ENCODE measurements around the gene APC2.
"Not testable (repeated sequence)": the region's sequence is repeated elsewhere in the genome, so short reads cannot be mapped to it uniquely, and the experiment has no call there.

Gene APC2

DNA sequence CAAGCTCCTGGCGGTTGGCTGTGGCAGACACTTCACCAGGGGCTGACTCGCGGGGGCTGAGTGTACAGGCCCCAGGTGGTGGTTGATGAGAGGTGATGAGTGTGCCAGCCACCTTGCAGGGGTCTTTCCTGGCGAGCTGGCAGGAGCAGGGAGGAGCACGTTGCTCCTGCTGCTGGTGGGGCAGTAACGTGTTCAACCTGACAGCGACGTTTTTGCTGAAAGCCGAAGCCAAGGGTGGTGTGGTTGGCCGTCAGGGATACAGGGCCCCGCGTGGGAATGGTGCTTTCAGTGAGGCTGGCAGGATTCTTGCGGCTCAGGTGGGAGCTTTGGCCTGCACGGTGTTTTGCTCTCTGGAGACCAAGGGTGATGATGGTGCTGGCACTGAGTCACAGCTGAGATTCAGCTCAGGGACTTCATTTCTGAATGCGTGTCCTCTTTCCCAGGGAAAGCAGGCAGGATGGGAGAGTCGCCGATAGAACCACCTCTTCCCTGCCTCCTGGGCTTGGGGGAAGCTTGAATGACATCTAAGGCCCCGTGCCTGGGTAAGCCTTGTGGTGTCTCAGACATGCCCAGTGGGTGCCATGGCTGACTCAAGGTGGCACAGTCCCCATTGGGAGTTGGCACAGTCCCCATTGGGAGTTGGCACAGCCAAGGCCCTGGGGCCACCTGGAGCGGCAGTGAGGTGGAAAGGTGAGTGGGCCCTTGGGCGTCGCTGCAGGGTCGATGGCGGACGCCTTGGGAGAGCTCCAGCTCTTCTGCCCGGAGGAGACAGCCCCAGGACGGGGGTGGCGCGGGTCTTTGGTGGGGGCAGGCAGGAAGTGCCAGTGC, 33.7 kb upstream of the APC2 start:
- DNase-seq, result no peak

DNA sequence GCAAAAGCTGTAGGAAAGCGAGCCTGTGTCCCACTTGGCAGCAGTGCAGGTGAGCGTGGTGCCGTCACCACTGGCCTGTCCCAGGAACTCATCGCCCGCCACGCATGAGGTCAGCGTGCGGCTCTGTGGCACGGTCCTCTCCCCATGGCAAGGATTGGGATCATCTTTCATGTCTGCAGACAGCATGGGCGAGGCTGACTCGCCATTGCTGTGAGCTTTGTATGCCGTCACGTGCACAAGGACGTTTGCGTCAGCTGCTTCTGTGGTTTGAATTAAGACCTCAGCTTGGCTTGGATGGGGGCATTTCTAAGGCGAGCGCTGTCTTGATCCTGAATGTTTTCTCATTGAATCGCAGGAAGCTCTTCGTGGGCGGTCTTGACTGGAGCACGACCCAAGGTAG, 32.8 kb upstream of the APC2 start:
- DNase-seq, result no peak

DNA sequence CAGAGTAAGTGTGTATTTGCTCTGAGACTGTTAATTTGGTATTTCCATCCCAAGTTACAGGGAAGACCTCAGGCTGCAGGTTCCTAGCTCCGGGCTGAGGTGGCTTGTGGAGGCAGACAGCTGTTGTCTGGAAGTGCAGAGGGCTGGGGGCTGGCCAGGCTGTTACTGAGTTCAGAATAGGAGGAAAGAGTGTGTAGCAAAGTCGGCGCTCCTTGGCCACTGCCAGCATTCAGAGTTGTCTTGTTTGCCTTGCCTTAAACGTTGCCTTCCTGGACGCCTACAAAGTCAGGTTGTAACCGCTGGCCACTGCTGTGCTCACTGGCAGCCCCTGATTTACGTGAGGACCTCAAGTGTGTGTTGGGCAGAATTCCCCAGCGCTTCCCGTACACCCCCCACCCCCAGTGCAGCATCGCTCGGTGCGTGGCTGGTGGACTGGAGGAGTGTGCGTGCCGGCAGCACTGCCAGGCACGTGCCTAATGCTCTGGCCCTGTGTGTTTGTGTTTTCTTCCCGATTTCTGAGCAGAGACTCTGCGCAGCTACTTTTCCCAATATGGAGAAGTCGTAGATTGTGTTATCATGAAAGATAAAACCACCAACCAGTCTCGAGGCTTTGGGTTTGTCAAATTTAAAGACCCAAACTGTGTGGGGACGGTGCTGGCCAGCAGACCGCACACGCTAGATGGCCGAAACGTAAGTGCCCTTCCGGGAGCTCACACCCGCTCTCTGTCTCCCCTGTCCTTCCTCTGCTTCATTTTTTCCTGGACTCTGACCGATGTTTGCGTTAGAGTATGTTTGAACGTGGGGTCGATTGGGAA, 32.0 kb upstream of the APC2 start:
- no peak for DNase-seq

DNA sequence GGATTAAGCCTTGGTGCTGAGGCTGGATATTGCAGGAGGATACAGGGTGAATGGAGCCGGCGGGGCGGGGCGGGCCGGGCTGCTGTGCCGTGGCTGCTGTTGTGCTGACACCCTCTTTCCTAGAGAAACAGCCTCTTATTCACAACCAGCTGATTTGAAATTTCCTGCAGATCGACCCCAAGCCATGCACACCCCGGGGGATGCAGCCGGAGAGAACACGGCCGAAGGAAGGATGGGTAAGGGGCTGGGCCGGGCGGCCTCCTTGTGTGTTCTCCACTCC, 31.5 kb upstream of the APC2 start:
- no peak for DNase-seq

DNA sequence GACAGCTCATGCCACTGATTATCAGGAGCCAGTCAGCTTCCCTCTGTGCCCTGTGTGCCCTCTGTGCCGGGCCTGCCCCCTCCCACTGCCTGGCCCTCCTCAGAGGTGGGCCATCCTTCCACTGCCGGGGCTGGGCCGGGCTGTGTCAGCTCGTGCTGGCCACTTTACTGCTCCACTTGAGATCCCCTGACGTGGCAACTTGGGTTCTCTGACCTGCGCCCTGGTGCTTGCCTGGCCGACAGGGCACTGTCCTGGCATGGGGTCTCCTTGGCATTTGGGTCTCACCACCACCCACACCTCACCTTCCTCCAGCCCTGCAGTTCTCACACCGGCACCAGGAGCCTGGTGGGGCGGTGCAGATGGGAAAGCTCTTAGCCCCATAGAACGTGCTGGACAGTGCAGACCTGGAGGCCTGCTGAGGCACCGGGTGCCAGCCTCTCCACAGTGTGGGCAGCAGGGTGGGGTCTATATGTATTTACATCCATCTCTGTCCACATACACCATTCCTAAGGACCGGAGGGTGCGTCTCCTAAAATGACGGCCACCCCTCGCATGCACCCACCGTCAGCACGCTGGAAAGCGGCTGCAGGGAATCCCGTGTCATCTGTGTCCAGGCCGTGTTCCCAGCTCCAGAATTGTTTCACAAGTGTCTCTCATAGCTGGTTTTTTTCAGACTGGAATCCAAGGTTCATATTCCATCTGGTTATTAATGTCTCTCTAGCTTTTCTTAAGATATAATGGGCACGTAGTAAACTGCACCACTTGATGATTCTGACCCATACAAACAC, 30.8 kb upstream of the APC2 start:
- no peak for DNase-seq

DNA sequence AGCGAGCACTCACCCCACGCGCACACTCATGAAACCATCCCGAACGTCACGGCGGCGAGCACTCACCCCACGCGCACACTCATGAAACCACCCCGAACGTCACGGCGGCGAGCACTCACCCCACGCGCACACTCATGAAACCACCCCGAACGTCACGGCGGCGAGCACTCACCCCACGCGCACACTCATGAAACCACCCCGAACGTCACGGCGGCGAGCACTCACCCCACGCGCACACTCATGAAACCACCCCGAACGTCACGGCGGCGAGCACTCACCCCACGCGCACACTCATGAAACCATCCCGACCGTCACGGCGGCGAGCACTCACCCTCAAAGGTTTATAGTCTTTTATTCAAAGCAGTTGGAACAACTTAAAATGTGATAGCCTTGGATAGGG, 29.8 kb upstream of the APC2 start:
- DNase-seq, result not testable (repeated sequence)

DNA sequence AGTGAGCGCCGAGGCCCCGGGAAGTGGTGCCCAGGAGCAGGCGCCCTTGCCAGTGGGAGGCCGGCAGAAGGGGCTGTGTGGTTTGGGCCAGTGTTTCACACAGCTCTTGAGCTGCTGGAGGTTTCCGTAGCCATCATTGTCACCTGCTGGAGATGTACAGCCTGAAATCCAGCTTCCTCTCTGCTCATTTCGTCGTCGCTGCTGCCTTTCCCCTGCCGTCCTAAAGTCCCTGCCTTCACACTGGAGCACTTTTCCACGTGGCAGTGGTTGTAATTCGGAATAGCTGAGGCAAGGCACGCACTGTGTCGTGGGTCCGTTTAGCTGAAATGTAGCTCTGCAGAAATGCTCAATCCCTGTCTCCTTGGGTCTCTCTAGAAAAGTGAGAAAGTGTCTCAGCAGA, 29.3 kb upstream of the APC2 start:
- DNase-seq, result no peak

DNA sequence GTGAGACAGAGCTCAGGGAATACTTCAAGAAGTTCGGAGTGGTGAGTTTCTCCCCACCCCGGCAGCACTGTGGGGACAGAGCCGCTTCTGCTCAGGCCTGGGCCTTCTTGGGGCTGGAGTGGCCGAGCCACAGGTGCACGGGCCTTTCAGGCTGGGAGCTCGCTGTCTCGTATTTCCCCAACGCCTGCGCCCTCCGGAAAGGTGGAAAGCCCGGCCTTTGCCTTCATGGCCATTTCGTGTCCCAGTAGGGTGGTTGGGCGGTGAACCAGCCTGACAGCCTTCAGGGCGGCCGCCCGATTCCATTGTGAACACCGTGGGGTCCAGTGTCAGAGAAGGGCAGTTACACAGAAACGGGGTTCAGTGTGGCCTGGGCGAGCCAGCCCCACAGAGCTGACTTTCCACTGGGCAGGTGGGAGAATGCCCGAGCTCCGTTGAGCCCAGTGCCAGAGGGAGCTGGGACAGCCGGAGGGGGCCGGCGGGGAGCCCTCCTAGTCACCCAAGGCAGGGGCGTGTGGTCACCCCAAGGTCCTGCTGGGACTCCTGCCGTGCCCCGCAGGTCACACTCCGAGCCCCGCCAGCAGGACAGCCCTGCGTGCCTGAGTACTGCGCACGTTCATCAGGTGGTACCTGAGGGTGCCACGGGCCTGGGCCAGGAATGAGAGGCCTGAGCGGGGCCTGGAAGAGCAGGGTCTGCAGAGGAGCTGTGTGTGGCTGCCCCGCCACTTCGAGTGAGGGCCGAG, 28.5 kb upstream of the APC2 start:
- no peak for DNase-seq

DNA sequence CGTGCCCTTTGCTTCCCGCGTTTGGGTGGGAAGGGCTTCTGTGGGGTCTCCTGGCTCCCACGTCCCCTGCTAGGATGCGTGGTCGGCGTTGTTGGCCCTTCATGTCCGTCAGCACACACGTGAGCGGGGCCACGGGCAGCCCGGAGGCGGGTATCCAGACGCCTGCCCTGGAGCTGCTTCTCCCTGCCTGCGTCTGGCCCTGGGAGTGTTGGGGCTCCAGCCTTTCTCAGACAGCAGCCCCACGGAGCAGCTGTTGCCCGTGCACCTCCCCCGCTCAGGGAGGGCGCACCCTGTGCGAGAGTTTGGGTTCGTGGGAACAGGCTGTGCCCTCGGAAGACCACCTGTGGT, 28.0 kb upstream of the APC2 start:
- DNase-seq, result no peak

DNA sequence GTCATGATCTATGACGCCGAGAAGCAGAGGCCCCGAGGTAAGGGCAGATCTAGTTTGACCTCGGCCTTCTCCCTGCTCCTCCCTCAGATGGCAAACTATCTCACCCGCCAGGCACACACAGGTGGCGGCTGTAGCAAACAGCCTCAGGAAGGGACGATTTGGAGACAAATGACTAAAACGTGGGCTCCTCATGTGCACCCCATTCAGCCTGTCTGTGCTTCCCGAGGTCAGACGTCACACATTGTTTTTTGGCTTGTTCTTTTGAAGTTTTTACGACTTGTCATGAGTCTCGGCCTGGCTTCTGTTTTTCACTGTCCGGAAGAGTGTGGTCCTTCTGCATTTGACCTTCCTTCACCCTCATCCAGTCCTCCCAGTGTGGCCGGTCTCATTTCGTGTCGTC, 27.6 kb upstream of the APC2 start:
- DNase-seq, result no peak

DNA sequence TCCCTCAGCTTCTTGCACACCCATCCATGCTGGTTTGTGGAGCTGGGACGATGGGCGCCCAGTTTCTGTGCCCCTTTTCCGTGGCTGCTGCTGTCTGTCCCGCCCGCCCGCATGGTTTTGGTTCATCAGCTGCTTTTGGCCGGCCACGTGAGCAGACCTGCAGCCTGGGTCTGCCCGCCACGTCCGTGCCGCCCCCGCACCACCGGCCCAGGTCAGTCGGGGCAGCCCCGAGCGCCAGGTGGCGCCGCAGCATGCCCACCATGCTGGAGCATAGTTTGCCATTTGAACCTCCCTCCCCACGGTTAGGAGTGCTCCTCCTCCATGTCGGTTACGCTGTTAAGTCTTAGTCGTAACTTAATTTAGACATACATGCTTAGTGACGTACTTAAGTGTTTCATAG, 27.0 kb upstream of the APC2 start:
- DNase-seq, result no peak

DNA sequence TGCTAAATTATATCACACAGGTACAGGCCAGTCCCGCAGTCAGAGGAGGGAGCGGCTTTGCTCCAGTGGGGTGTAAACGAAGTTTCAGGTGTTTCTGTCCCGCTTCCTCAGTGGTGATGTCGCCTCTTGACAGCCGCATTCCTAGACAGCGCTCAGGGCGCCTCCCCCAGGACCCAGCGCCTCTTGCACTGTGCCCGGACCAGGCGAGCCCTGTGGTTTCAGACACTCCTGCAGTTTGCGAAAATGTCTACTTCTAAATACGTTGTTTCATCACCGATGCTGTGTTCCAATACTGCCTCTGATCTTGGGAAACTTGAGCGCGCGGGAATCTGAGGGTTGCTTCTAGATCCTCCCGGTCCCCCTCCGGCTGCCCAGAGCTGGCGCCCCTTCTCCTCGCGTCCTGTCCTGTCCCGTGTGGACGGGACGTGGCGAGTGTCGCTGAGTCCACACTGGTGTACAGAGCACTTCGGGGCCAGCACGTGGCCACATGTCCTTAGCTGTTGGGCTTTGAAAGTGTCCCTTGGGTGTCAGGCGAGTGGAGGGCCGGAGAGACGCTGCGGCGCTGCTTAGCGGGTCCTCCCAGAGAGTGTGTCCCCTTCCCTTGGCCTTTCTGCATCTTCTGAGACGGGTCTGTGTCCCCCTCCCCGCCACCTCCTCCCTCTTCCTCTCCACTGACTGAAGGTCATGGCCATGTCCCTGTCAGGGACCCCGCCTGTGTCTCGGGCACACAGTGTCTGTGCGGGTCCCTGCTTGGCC, 26.3 kb upstream of the APC2 start:
- no peak for DNase-seq

DNA sequence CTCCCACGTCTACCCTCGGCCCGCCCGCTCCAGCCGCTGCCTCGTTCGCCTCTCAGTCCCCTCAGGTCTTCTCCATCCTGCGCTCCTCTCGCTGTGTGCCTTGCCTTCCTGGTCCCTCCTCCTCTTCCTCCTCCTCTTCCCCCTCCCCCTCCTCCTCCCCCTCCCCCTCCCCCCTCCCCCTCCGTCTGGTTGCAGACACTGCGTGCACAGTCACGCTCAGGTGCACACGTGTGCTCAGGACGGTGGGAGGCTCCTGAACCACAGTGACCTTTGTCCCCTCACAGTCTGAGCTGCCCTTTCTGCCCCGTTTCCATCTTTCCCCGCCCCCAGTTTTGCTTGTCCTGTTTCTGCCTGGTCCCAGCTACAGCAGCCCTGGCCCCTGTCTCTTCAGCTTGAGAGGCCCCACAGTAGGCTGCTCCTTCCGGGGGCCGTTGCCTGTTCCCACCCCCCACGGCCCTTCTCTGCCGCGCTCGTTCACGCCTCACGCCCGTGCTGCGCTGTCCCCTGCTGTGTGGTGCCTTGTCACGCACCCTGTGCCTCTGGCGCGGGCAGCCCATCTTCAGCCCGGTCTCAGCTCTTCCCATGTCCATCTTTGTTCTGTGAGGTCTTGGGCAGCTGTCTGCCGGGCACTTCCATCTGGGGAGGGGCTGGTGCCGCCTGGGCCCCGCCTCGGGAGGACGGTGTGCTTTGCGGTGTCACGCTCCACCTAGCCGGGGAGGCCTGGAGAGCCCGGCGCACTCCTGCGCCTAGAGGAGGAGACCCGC, 25.5 kb upstream of the APC2 start:
- DNase-seq, result no peak

DNA sequence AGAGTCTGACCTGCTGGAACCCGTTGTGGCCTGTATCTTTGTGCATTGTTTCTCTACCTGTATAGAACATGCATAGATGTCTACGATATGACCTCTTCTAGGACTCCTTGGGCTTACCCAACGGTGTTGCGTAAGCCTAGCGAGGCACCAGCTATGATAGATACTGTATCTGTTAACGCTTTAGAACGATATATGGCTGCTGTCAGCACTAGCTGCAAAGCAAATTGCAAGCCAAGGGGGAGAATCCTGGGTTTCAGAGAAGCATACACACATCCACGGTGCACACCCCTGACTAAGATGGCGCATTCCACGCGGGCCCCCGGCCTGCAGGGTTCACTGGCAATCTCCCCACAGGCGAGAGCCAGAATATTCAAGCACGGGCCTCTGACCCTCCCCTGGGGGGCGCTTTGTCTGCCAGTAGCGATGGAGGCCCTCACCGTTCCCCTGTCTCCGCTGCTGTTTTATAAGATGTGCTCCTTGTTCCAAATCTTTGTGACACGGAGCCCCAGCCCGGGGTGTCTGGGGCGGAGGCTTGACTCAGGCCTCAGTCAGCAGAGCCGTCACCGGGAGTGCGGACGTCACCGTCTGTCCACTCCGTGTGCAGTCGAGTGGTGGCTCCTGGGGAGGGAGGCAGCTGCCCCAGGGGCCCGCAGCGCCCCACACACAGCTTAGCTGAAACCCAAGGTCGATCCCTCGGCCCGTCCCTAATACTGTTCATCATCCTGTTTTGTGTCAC, 24.7 kb upstream of the APC2 start:
- no peak for DNase-seq

DNA sequence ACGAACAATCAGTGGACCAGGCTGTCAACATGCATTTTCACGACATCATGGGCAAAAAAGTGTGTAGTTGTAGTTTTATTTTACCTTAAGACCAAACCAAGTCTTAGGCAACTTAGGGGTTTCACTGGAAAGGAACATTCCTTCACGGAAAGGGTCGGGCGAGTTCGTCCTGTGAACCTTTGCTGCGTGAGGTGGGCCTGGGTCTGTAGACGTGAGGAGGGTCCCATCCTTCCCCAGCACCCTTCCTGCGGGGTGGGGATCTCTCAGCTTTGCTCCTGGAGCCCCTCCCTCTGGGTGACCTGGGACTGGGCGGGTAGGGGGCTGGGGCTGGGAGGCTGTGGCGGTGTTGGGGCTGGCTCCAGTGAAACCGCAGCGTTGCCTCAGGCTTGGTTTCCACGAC, 24.0 kb upstream of the APC2 start:
- DNase-seq, result no peak

DNA sequence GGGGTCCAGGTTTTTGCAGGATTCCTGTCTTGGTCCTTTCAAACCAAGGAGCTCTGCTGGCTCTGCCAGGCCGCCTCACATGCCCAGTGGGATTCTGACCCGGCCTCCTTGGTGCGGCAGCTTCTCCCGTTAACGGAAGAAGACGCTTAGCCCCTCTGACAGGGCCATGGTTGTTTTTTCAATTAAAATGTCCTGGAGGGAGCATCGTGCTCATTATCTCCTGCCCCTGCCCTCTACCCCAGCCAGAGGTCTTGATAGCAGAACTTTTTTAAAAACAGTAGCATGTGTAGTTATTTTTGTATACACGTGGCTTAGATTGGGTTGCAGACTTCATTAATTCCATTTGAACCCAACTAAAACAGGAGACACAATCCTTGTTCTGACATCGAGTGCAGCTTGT, 23.2 kb upstream of the APC2 start:
- DNase-seq, result no peak

DNA sequence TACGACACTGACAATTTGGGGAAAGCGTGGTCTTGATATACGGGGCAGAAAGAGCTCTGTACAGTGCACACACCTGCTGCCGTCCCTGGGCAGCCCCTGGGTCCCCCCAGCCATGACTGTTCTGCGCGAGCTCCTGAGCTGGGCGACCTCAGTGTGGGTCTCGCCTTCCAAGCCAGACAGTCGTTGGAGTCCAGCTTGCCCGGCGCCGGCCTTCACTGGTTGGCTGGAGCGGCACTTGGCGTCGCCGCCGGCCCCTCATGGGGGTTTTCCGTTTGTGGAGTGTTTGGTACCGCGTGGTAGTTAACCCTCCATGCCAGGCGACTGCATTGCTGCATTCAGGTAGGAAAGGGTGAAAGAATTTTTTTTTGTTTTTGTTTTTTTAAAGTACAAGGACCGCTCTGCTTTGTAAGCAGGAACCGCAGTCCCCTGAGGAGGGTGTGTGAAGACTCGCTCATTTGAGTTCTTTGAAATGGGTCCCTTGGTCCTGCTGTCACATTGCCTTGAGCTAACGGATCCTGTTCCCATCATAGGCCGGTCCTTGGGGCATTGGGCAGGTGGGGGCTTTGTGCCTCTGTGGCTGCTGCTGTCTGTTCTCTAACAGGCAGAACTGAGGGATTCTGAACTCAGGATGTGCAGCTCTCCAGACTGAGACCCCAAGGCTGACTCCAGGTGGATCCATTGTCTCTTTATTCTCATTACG, 22.6 kb upstream of the APC2 start:
- no peak for DNase-seq

DNA sequence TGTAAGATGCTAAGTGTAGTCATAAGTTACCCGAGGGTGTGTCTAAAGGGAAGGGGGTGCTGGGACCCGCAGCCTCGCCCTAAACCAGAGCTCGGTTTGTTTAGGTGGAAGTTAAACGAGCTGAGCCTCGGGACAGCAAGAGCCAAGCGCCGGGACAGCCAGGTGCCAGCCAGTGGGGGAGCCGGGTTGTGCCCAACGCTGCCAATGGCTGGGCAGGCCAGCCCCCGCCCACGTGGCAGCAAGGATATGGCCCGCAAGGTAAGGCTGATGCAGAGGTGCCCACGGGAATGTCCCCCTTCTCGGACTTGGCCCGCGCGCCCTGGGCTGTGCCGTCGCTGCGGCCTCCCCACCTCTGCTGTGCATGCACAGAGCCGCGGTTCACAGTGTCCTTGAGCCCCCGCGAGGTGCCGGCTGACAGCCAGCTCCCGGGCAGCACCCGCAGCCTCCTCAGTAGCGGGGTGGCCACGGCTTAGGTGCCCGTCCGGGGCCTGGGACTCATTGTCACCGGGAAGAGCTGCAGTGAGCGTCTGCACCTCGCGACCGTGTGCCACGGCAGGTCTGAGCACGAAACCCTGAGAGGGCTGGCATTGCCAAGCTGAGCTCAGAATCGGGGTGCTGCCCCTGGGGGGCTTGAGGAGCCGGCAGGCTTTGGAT, 21.1 kb upstream of the APC2 start:
- no peak for DNase-seq

DNA sequence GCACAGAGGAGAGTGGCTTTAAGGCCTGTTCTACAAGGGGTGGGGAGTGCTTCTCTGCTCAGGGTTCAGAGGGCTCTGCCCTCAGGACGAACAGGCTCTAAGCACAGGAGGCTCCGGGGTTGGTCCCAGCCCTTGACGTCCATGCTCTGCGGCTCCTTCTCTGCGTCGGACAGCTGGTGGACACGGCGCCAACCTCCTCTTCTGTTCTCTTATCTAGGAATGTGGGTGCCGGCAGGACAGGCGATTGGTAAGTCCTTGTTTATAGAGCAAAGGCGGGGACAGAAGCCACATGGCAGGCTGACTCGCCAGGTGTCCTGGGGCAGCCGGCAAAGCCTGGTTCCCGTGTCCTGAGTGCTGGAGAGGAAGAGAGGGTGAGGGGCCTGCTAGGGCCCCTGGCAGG, 20.2 kb upstream of the APC2 start:
- no peak for DNase-seq

DNA sequence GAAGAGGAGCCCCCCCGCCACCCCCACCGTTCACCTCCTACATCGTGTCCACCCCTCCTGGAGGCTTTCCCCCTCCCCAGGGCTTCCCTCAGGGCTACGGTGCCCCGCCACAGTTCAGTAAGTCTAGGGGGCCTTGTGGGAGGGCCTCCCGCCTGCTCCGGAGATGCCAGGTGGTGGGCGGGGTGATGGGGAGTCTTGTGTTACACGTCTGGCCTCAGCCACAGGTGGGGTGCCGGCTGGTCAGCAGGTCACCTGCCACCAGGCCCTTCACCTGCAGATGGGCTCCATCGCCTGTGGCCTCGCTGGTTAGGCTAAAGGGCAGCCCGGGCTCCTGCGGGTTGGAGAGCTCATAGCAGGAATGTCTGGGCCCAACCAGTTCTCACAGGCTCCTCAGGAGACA, 19.7 kb upstream of the APC2 start:
- no peak for DNase-seq

Measured in right hindlimb (tissue), 1 donor.